Erythroblast (primary cell): ENCODE measurements around the gene STK10.

Experiments used
- GATA1 ChIP-seq: IDR thresholded peaks from 2 replicates; pipeline ENCODE4 v1.6.1; 2011; ENCODE audit warnings: low read depth, mild to moderate bottlenecking, control low read depth, low read length, moderate library complexity
- POLR2A ChIP-seq: IDR thresholded peaks from 2 replicates; pipeline ENCODE4 v1.6.1; 2011; ENCODE audit warnings: mild to moderate bottlenecking, low read length

GRCh38 chr5:171999877-172000276 is 188.1 kb downstream of the STK10 start:
- TF ChIP-seq POLR2A (no peak), GATA1 (no peak)
